Adrenal gland (tissue), 12 donors: ENCODE measurements around the gene ARFGAP3. TPM values are rescaled to one million over a fixed set of nuclear protein-coding genes. Genes with fewer than 3 reads are reported as not detected.

Experiments
- DNase-seq, 7 donors: peaks; one replicate each; pipeline ENCODE4 v3.0.0-alpha.2; 2019 to 2020
- H3K27ac ChIP-seq, 5 donors: fragments of 200-600 bp; sonication (generic) in 4 of 5; 1 replicate in 3 of 5; 2 replicates in 2 of 5; pipeline versions ENCODE4 v1.5.1 to v1.8.0; 2016 to 2020; ENCODE audit warnings: mild to moderate bottlenecking in 1 of 5
- H3K27me3 ChIP-seq: fragments of 200-600 bp; 2 replicates; pipeline ENCODE4 v1.8.0; 2021
- H3K36me3 ChIP-seq, 2 donors: fragments of 200-600 bp; replicated peaks in 1 of 2; 1 replicate in 1 of 2; 2 replicates in 1 of 2; pipeline versions ENCODE4 v1.5.1 to v1.8.0; 2018 to 2022
- H3K4me1 ChIP-seq, 2 donors: fragments of 200-600 bp; replicated peaks in 1 of 2; 1 replicate in 1 of 2; 2 replicates in 1 of 2; pipeline versions ENCODE4 v1.5.1 to v1.8.0; 2018 to 2021
- H3K4me3 ChIP-seq, 4 donors: fragments of 200-600 bp; sonication (generic) in 3 of 4; one replicate each; pipeline ENCODE4 v1.5.1; 2016 to 2018
- H3K9me3 ChIP-seq, 3 donors: fragments of 200-600 bp; sonication (generic) in 1 of 3; replicated peaks in 1 of 3; 1 replicate in 2 of 3; 2 replicates in 1 of 3; pipeline versions ENCODE4 v1.5.1 to v1.8.0; 2016 to 2021
- CTCF ChIP-seq, 6 experiments: fragments of 450-650 bp in 4 of 6; fragments of 200-600 bp in 2 of 6; sonication (generic) in 1 of 6; IDR thresholded peaks; 1 replicate in 5 of 6; 2 replicates in 1 of 6; pipeline versions ENCODE4 v1.5.1 to v1.8.0; 2016 to 2021; ENCODE audit warnings: antibody characterized with exemption in 6 of 6, mild to moderate bottlenecking in 2 of 6, moderate library complexity in 1 of 6
- POLR2A ChIP-seq, 2 donors: fragments of 450-650 bp; IDR thresholded peaks; one replicate each; pipeline ENCODE4 v1.6.1; 2017; ENCODE audit warnings: antibody characterized with exemption in 2 of 2, mild to moderate bottlenecking in 2 of 2, moderate library complexity in 1 of 2
- WGBS, 4 donors: extraction: QIAGEN DNeasy Blood & Tissue Kit in 2 of 4; methylation state at CpG; one replicate each; pipeline versions ENCODE4 v1.1.5 to v1.1.7; 2013 to 2017; 5-methylcytosine and 5-hydroxymethylcytosine counted together
- intact Hi-C, 2 donors: fragments of 100-400 bp; cut with DNase I; formaldehyde crosslinking; loops; one replicate each; pipeline versions ENCODE4 v1.14.1 to v1.15.0; 2022 to 2023
- polyA plus RNA-seq, 3 donors: library from polyadenylated mRNA; stranded (reverse); fragments of 200-250 nt in 2 of 3; fragments of 350-450 nt in 1 of 3; fragmentation: Illumina TruSeq in 1 of 3; extraction: RNeasy Lipid Tissue Mini Kit (QIAGEN cat#74804) in 1 of 3; gene quantifications; one replicate each; pipeline ENCODE4 v1.2.3, GENCODE V29; 2013 to 2014
- total RNA-seq, 9 donors: library from RNA; depleted of rRNA in 4 of 9; stranded (reverse); fragments of >200 nt in 4 of 9; fragments of 120-200 nt in 1 of 9; fragmentation: NEBNext Ultra II Directional in 1 of 9; extraction: Animal tissue kit (Norgen Biotek cat#: 25700) in 1 of 9; gene quantifications; one replicate each; pipeline versions ENCODE4 v1.1.0 to v1.2.4, GENCODE V29; 2013 to 2023
- donor health status: healthy with polysubstance abuse.
- donor health status: Bipolar disorder and iron deficiency.
- donor health status: DM: yes; HTN: yes; CAD: no.
- donor health status: DM: no; HTN: no; CAD: no.
- donor health status: DM: no; HTN: no; CAD: no.
- donor health status: DM: yes; HTN: yes; CAD: no.

Gene ARFGAP3
- total and polyA plus RNA-seq, 12 donors, result 48.7 to 268 (median 118) TPM

- intact Hi-C loops, result no loop called here
- no peak for DNase-seq
- Histone ChIP-seq H3K36me3 (peaks cover 0 to 22% of the 10 kb centered on the region in 2 donors), H3K4me3 (no peak overlapping the region), H3K27ac (peak overlapping the region in 2 of 5 donors; percentile 38 to 56), H3K27me3 (no peaks in the 10 kb centered on the region), H3K9me3 (no peaks in the 10 kb centered on the region), H3K4me1 (peaks cover 11 to 28% of the 10 kb centered on the region in 2 donors)
- 73 to 95% (median 80%) methylated on average over 6 to 9 of the region's 9 CpGs for WGBS, 4 donors
- TF ChIP-seq POLR2A (IDR thresholded peaks at IDR 0.05) (no peak), CTCF (IDR thresholded peaks at IDR 0.05) (no peak)
These were observed 35.1 kb upstream of the ARFGAP3 start for GRCh38 chr22:42892156-42892555.

- intact Hi-C loops, result no loop called here
- Histone ChIP-seq H3K4me3 (no peak overlapping the region), H3K27me3 (no peaks in the 10 kb centered on the region), H3K36me3 (peaks cover 0 to 26% of the 10 kb centered on the region in 2 donors), H3K27ac (peak overlapping the region in 2 of 5 donors; percentile 38 to 56), H3K4me1 (peaks cover 11 to 24% of the 10 kb centered on the region in 2 donors), H3K9me3 (no peaks in the 10 kb centered on the region)
- DNase-seq, result no peak
- TF ChIP-seq POLR2A (IDR thresholded peaks at IDR 0.05) (no peak), CTCF (IDR thresholded peaks at IDR 0.05) (no peak)
- WGBS, 4 donors, result 96 to 98% (median 97%) methylated on average over 2 to 3 of the region's 3 CpGs
These were observed 34.6 kb upstream of the ARFGAP3 start for GRCh38 chr22:42891696-42892095.

GRCh38 chr22:42891008-42891407 lies 33.9 kb upstream of the ARFGAP3 start:
- no peak overlapping the region for H3K4me3 ChIP-seq
- no peaks in the 10 kb centered on the region for H3K9me3 ChIP-seq
- H3K36me3 ChIP-seq, result peaks cover 0 to 33% of the 10 kb centered on the region in 2 donors
- H3K27ac ChIP-seq, result peak overlapping the region in 1 of 5 donors; percentile 58
- 66 to 84% (median 72%) methylated on average over 13 of the region's 13 CpGs for WGBS, 4 donors
- H3K4me1 ChIP-seq, result peaks cover 10 to 18% of the 10 kb centered on the region in 2 donors
- no peak for DNase-seq
- intact Hi-C loops, result no loop called here
- no peaks in the 10 kb centered on the region for H3K27me3 ChIP-seq
- TF ChIP-seq POLR2A (IDR thresholded peaks at IDR 0.05) (no peak), CTCF (IDR thresholded peaks at IDR 0.05) (no peak)

- Histone ChIP-seq H3K9me3 (no peaks in the 10 kb centered on the region), H3K4me1 (peaks cover 0 to 4% of the 10 kb centered on the region in 2 donors), H3K27me3 (no peaks in the 10 kb centered on the region), H3K4me3 (no peak overlapping the region), H3K36me3 (peaks cover 0 to 48% of the 10 kb centered on the region in 2 donors), H3K27ac (peak overlapping the region in 2 of 5 donors; percentile 58 to 67)
- DNase-seq, result no peak
- WGBS, 4 donors, result 66 to 81% (median 76%) methylated on average over 4 of the region's 4 CpGs
- TF ChIP-seq CTCF (IDR thresholded peaks at IDR 0.05) (no peak), POLR2A (IDR thresholded peaks at IDR 0.05) (no peak)
- intact Hi-C loops, result loop anchor here in 1 of 2 donors (10.0 kb wide), 1 partner anchor 125 kb away; the partner anchor contains the start of gene PACSIN2
These were observed 32.2 kb upstream of the ARFGAP3 start for GRCh38 chr22:42889304-42889703.
